ENCODE results near the gene CCS. TPM values are rescaled to one million over a fixed set of nuclear protein-coding genes. Genes with fewer than 3 reads are reported as not detected.
"Not testable (repeated sequence)": the region's sequence is repeated elsewhere in the genome, so short reads cannot be mapped to it uniquely, and the experiment has no call there.

The CCS gene
- total and polyA plus RNA-seq, 7 donors: 10.5 to 22.9 (median 15.7) TPM

DNA sequence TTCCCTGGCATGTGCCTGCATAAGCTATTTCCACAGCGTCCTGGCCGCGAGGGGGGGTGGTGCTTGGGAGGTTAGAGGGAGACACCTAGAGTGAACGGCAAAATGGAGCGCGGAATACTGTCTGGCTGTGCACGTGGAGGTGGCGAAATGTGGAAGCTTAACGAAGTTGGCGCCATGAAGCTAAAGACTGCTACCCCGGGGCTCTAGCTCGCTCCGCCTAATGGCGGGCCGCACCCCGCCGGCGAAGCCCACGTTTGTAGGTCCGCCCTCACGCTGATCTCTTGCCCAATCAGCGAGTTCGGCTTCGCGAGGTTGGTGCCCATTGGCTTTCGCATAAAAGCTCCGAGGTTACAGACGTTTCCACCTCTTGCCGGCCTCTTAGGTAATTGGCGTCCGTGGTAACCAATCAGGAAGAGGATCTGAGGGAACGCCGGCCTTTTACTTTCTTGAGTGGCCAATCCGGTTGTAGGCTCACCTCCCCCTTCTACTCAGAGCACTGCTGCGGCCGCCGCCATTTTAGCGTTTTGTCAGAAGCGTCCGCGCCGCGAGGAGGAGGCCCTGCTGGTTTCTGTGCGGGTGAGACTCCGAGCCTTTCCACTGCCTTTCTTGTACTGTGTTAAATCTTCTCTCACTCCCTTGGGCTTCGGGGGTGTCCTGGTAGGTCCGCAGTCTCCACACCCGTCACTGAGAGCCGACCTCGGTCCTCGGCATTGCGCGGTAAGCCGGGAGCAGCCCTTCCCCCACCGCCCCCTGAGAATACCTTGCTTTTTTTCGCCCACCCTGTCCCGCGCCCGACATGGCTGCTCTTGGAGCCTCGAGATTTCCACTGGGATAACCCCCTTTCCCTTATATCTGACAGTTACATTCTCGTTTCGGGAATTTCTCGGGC lies 45.4 kb downstream of the CCS start, which contains the start of gene RBM4:
TSS of gene RBM4 (plus strand) at position 527 of the 889 bp plus-strand sequence. CDS start 1,009 bp downstream, outside the sequence.
- 0% methylated on average over 56 to 63 of the region's 63 CpGs for WGBS, 3 donors
- no peak for TF ChIP-seq CTCF (IDR thresholded peaks at IDR 0.05)
- ATAC-seq (peak; percentile 96 to 97 (median 97)), DNase-seq (peak; percentile 96 to 98)
- H3K4me3 ChIP-seq: peak within 1 kb of the TSS; percentile 87
- no peaks in the 10 kb centered on the region for H3K27me3 ChIP-seq (ENCODE audit: insufficient read depth in 3 of 3, low read length in 2 of 3)
- intact Hi-C loops (cut with DNase I): no loop called here
- H3K36me3 ChIP-seq (ENCODE audit: insufficient read depth in 1 of 2, low read depth in 1 of 2): peaks cover 11 to 47% of the 10 kb centered on the region in 2 donors
- peak within 1 kb of the TSS; percentile 91 for H3K27ac ChIP-seq
- no peaks in the 10 kb centered on the region for H3K9me3 ChIP-seq
- peaks cover 46% of the 10 kb centered on the region for H3K4me1 ChIP-seq

- intact Hi-C loops (cut with DNase I): no loop called here
- WGBS, 3 donors: 2% methylated on average over 27 of the region's 27 CpGs
Measured at GRCh38 chr11:66639066-66639813, 46.3 kb downstream of the CCS start.

DNA sequence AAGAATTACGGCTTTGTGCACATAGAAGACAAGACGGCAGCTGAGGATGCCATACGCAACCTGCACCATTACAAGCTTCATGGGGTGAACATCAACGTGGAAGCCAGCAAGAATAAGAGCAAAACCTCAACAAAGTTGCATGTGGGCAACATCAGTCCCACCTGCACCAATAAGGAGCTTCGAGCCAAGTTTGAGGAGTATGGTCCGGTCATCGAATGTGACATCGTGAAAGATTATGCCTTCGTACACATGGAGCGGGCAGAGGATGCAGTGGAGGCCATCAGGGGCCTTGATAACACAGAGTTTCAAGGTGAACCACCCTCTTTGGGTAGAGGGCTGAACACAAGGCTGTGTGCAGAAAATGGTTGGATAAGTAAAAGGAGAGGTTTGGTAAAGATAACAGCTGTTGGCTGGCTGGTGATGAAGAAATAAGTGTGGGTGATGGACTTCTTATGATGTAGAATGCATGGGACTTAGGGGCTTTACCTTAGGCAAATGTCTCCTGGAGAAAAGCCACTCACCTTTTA lies 46.9 kb downstream of the CCS start:
- not testable (repeated sequence) for H3K9me3 ChIP-seq; H3K27me3 ChIP-seq (ENCODE audit: insufficient read depth in 3 of 3, low read length in 2 of 3); ATAC-seq; DNase-seq
- peaks cover 15 to 51% of the 10 kb centered on the region in 2 donors for H3K36me3 ChIP-seq (ENCODE audit: insufficient read depth in 1 of 2, low read depth in 1 of 2)
- intact Hi-C loops (cut with DNase I): loop anchor here (5.0 kb wide), 1 partner anchor 37 kb away; the partner anchor contains the start of gene RBM4B (in 2 of the 2)
- peak overlapping the region; percentile 87 for H3K4me3 ChIP-seq
- WGBS, 3 donors: 45 to 63% (median 46%) methylated on average over 8 to 9 of the region's 10 CpGs
- H3K4me1 ChIP-seq: peaks cover 61% of the 10 kb centered on the region
- H3K27ac ChIP-seq: peak overlapping the region; percentile 48

More at GRCh38 chr11:66639066-66639813, 46.3 kb downstream of the CCS start:
- Histone ChIP-seq H3K27me3 (ENCODE audit: insufficient read depth in 3 of 3, low read length in 2 of 3) (no peaks in the 10 kb centered on the region), H3K27ac (peak overlapping the region; percentile 91), H3K4me3 (peak overlapping the region; percentile 87), H3K4me1 (peaks cover 54% of the 10 kb centered on the region), H3K9me3 (no peaks in the 10 kb centered on the region), H3K36me3 (ENCODE audit: insufficient read depth in 1 of 2, low read depth in 1 of 2) (peaks cover 13 to 51% of the 10 kb centered on the region in 2 donors)
- no peak for TF ChIP-seq CTCF (IDR thresholded peaks at IDR 0.05)
- DNase-seq (no peak), ATAC-seq (peak; percentile 1 to 10 (median 3))

- DNase-seq (no peak), ATAC-seq (no peak)
- no peak for TF ChIP-seq CTCF (IDR thresholded peaks at IDR 0.05)
- peaks cover 74% of the 10 kb centered on the region for H3K4me1 ChIP-seq
- H3K27me3 ChIP-seq (ENCODE audit: insufficient read depth in 3 of 3, low read length in 2 of 3): no peaks in the 10 kb centered on the region
- H3K36me3 ChIP-seq (ENCODE audit: insufficient read depth in 1 of 2, low read depth in 1 of 2): peaks cover 23 to 71% of the 10 kb centered on the region in 2 donors
- H3K9me3 ChIP-seq: no peaks in the 10 kb centered on the region
- intact Hi-C loops (cut with DNase I): loop anchor here (1.0 to 5.0 kb wide), 2 partner anchors 11 to 35 kb away; partner anchors contain the start of gene RBM4B (in 2 of the 2)
- 16 to 25% (median 18%) methylated on average over 3 of the region's 3 CpGs for WGBS, 3 donors
- peak overlapping the region; percentile 48 for H3K27ac ChIP-seq
- peak overlapping the region; percentile 87 for H3K4me3 ChIP-seq
Measured at GRCh38 chr11:66641834-66642233, 48.8 kb downstream of the CCS start.
